ENCODE results near the gene ATF7. TPM values are rescaled to one million over a fixed set of nuclear protein-coding genes. Genes with fewer than 3 reads are reported as not detected.
"Not testable (repeated sequence)": the region's sequence is repeated elsewhere in the genome, so short reads cannot be mapped to it uniquely, and the experiment has no call there.

Gene ATF7
- total RNA-seq, 1 experiment from 2014 or later = 8.3 TPM

- Histone ChIP-seq H3K4me1 (replicated peaks) (no peaks in the 10 kb centered on the region), H3K27ac (no peak overlapping the region), H3K27me3 (replicated peaks) (no peaks in the 10 kb centered on the region), H3K9me3 (replicated peaks) (no peaks in the 10 kb centered on the region), H3K36me3 (peaks cover 50% of the 10 kb centered on the region), H3K4me3 (no peak overlapping the region)
- DNase-seq (ENCODE audit: low read depth in 1 of 2, low spot score in 2 of 2) = no peak
Measured at GRCh38 chr12:53486736-53487487, 139.3 kb downstream of the ATF7 start.

DNA sequence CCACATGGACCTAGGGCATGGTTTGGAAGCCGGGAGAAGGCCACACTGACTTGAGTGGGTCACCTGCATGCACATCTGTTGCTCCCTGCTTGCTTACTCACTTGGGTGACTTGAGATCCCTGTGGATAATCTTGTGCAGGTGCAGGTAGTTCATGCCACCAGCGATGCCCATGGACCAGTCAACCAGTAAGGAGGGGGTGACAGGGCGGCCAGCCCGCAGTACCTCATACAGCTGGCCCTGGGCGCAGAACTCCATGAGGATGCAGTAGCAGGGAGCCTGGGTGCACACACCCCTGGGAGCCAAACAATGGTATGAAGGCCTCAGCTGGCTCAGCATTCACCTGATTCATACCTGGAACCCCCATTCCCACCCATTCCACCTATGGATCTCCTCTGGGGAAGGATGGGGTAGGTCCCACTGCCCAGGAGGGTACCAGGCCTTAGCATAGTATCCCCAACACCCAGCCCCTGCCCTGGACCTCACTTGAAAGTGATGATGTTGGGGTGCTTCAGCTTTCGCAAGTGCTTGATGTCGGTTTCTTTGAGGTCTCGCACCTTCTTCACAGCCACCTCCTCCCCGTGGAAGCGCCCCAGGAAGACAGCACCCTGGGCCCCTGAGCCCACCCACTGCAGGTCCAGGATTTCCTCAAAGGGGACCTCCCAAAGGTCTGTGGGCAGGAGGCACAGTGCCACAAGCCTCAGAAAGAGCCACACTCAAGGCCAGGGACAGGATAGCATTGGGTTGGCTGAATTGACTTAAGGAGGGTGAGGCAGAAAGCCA is 140.0 kb downstream of the ATF7 start:
- H3K36me3 ChIP-seq = peaks cover 58% of the 10 kb centered on the region
- H3K4me3 ChIP-seq = no peak overlapping the region
- no peaks in the 10 kb centered on the region for H3K9me3 ChIP-seq (replicated peaks)
- no peaks in the 10 kb centered on the region for H3K27me3 ChIP-seq (replicated peaks)
- H3K27ac ChIP-seq = no peak overlapping the region
- 0 out of 2 replicates have a peak, but pooled peaks cover 5% of the 10 kb centered on the region for H3K4me1 ChIP-seq (replicated peaks)
- no peak for DNase-seq (ENCODE audit: low read depth in 1 of 2, low spot score in 2 of 2)

DNA sequence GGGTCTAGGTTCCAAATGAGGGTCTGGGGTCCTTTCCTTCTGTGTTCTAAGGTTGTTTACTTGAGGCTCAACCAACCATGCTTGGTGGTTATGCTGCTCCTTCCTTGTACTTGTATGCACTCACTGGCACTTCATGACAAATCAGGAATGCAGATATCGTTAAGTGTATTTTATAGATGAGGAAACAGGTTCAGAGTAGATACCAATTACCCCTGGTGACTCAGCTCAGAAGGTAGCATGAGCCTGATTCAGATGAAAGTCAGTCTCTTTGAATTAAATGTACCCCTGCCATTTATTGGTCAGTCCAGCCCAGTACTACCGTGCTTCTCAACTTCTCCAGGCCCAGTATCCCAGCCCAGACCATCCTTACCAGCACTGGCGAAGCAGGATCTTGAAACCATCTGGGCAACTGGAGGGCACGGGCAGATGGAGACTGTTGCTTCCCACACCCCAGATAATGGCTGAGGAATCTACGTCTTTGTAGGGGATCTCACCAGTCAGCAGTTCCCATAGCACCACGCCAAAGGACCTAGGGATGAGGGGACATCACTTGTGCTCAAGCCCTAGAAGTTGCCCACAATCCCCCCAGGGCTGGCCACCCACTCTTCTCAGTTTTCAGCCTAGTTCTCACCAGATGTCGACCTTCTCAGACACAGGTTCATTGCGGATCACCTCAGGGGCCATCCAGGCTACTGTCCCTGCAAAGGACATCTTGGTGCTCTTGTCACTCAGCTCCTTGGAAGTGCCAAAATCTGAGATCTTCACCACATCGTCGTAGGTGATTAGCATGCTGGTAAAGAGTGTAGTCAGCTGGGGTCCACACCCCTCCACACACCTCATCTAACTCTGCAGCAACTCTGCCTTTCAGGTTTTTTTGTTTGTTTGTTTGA is 141.3 kb downstream of the ATF7 start:
- Histone ChIP-seq H3K4me3 (no peak overlapping the region), H3K9me3 (replicated peaks) (no peaks in the 10 kb centered on the region), H3K4me1 (replicated peaks) (peaks cover 9% of the 10 kb centered on the region; the same call in 1 of the 2 replicates), H3K27me3 (replicated peaks) (no peaks in the 10 kb centered on the region), H3K27ac (no peak overlapping the region), H3K36me3 (peaks cover 66% of the 10 kb centered on the region)
- no peak for DNase-seq (ENCODE audit: low read depth in 1 of 2, low spot score in 2 of 2)

GRCh38 chr12:53483979-53484377 is 142.2 kb downstream of the ATF7 start:
- H3K4me3 ChIP-seq = no peak overlapping the region
- H3K36me3 ChIP-seq = peaks cover 73% of the 10 kb centered on the region
- no peaks in the 10 kb centered on the region for H3K27me3 ChIP-seq (replicated peaks)
- peaks cover 9% of the 10 kb centered on the region; the same call in 1 of the 2 replicates for H3K4me1 ChIP-seq (replicated peaks)
- no peak for DNase-seq (ENCODE audit: low read depth in 1 of 2, low spot score in 2 of 2)
- H3K9me3 ChIP-seq (replicated peaks) = no peaks in the 10 kb centered on the region
- no peak overlapping the region for H3K27ac ChIP-seq

GRCh38 chr12:53483225-53483978 is 142.8 kb downstream of the ATF7 start:
- DNase-seq (ENCODE audit: low read depth in 1 of 2, low spot score in 2 of 2) = no peak
- Histone ChIP-seq H3K27ac (no peak overlapping the region), H3K36me3 (peaks cover 79% of the 10 kb centered on the region)

GRCh38 chr12:53482626-53483168 is 143.5 kb downstream of the ATF7 start:
- no peaks in the 10 kb centered on the region for H3K9me3 ChIP-seq (replicated peaks)
- H3K36me3 ChIP-seq = peaks cover 86% of the 10 kb centered on the region
- peaks cover 9% of the 10 kb centered on the region; the same call in 1 of the 2 replicates for H3K4me1 ChIP-seq (replicated peaks)
- H3K27me3 ChIP-seq (replicated peaks) = no peaks in the 10 kb centered on the region
- no peak overlapping the region for H3K27ac ChIP-seq
- no peak for DNase-seq (ENCODE audit: low read depth in 1 of 2, low spot score in 2 of 2)
- H3K4me3 ChIP-seq = no peak overlapping the region

More at GRCh38 chr12:53483225-53483978, 142.8 kb downstream of the ATF7 start:
- H3K9me3 ChIP-seq (replicated peaks) = no peaks in the 10 kb centered on the region
- no peaks in the 10 kb centered on the region for H3K27me3 ChIP-seq (replicated peaks)
- H3K4me3 ChIP-seq = no peak overlapping the region
- peaks cover 9% of the 10 kb centered on the region; the same call in 1 of the 2 replicates for H3K4me1 ChIP-seq (replicated peaks)

- Histone ChIP-seq H3K27ac (no peak overlapping the region), H3K4me3 (no peak overlapping the region), H3K36me3 (peaks cover 88% of the 10 kb centered on the region), H3K9me3 (replicated peaks) (no peaks in the 10 kb centered on the region), H3K27me3 (replicated peaks) (no peaks in the 10 kb centered on the region), H3K4me1 (replicated peaks) (peaks cover 9% of the 10 kb centered on the region; the same call in 1 of the 2 replicates)
- DNase-seq (ENCODE audit: low read depth in 1 of 2, low spot score in 2 of 2) = no peak
Measured at GRCh38 chr12:53481939-53482586, 144.1 kb downstream of the ATF7 start.

DNA sequence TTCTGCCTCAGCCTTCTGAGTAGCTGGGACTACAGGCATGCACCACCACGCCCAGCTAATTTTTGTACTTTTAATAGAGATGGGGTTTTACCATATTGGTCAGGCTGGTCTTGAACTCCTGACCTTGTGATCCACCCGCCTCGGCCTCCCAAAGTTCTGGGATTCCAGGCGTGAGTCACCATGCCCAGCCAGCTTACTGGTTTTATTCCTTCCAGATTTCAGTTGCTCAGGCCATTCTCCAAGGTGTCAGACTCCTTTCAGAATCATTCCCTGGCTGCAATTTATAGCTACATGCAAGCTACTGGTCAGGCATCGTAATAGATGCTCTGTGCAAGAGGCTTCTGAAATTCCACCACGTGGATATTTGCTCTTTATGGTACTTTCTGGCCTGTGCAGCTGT is 144.7 kb downstream of the ATF7 start:
- not testable (repeated sequence) for H3K9me3 ChIP-seq (replicated peaks); H3K27me3 ChIP-seq (replicated peaks); H3K27ac ChIP-seq; H3K4me3 ChIP-seq; H3K4me1 ChIP-seq (replicated peaks); DNase-seq (ENCODE audit: low read depth in 1 of 2, low spot score in 2 of 2)
- H3K36me3 ChIP-seq = peaks cover 93% of the 10 kb centered on the region

- Histone ChIP-seq H3K4me3 (no peak overlapping the region), H3K4me1 (replicated peaks) (peaks cover 9% of the 10 kb centered on the region; the same call in 1 of the 2 replicates), H3K27ac (no peak overlapping the region), H3K36me3 (peaks cover 94% of the 10 kb centered on the region), H3K9me3 (replicated peaks) (no peaks in the 10 kb centered on the region), H3K27me3 (replicated peaks) (no peaks in the 10 kb centered on the region)
- no peak for DNase-seq (ENCODE audit: low read depth in 1 of 2, low spot score in 2 of 2)
Measured at GRCh38 chr12:53480491-53481442, 145.4 kb downstream of the ATF7 start.

- Histone ChIP-seq H3K36me3 (peaks cover 94% of the 10 kb centered on the region), H3K9me3 (replicated peaks) (no peaks in the 10 kb centered on the region), H3K4me1 (replicated peaks) (peaks cover 9% of the 10 kb centered on the region; the same call in 1 of the 2 replicates), H3K4me3 (no peak overlapping the region), H3K27ac (no peak overlapping the region), H3K27me3 (replicated peaks) (no peaks in the 10 kb centered on the region)
- DNase-seq (ENCODE audit: low read depth in 1 of 2, low spot score in 2 of 2) = no peak
Measured at GRCh38 chr12:53479331-53479730, 146.9 kb downstream of the ATF7 start.

- peaks cover 94% of the 10 kb centered on the region for H3K36me3 ChIP-seq
- H3K27ac ChIP-seq = no peak overlapping the region
- DNase-seq (ENCODE audit: low read depth in 1 of 2, low spot score in 2 of 2) = no peak
Measured at GRCh38 chr12:53478865-53479264, 147.3 kb downstream of the ATF7 start.

More at GRCh38 chr12:53478865-53479264, 147.3 kb downstream of the ATF7 start:
- no peaks in the 10 kb centered on the region for H3K9me3 ChIP-seq (replicated peaks)
- H3K4me1 ChIP-seq (replicated peaks) = peaks cover 9% of the 10 kb centered on the region; the same call in 1 of the 2 replicates
- no peak overlapping the region for H3K4me3 ChIP-seq
- no peaks in the 10 kb centered on the region for H3K27me3 ChIP-seq (replicated peaks)
